Esophagus muscularis mucosa (tissue), 3 donors: ENCODE data around the gene CD3D.

Experiments
- POLR2A ChIP-seq: fragments of 450-650 bp; IDR thresholded peaks from one replicate; pipeline ENCODE4 v1.6.1; 2017; ENCODE audit warnings: antibody characterized with exemption, moderate library complexity, mild to moderate bottlenecking, low read depth
- POLR2AphosphoS5 ChIP-seq, 2 donors: sonication (generic); formaldehyde crosslinking; IDR thresholded peaks; one replicate each; pipeline ENCODE4 v1.6.1; 2017; ENCODE audit warnings: antibody characterized with exemption in 2 of 2
- TF ChIP-seq, protein P1 (sequence below), 3 experiments: fragments of 200-600 bp in 2 of 3; fragments of 450-650 bp in 1 of 3; sonication (generic) in 2 of 3; IDR thresholded peaks; one replicate each; pipeline ENCODE4 v1.5.1; 2017 to 2019; ENCODE audit warnings: antibody characterized with exemption in 3 of 3, mild to moderate bottlenecking in 2 of 3, moderate library complexity in 1 of 3

DNA sequence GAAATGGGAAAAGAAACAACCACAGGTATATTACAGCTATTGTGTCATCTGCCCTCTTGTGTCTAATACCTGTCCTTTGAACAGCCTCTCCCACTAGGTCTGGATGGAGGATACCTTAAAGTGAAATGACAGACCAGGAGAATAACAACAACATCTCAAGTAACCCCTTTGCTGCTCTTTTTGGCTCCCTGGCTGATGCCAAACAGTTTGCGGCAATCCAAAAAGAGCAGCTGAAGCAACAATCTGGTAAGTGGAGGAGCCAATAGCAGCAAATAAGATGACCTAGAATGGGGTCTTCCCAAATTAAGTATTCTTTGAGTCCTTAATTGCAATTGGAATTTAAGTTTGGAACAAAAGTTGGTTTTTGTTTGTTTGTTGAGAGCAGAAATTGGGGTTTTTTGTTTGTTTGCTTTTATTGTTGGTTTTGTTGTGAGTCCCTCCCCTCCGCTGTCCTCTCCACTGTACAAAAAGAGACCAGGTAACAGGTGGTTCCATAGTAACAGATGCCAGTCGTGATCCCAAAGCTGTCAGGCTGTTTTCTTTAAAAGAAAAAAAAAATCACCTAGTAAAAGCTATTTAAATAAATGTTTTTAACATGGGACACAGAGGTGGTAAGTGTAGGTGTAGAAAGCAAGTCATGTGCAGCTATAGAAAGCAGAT lies 22.6 kb upstream of the CD3D start:
- TF ChIP-seq POLR2AphosphoS5 (IDR thresholded peaks at IDR 0.05) (no peak), POLR2A (no peak)
- TF ChIP-seq, protein P1, sequence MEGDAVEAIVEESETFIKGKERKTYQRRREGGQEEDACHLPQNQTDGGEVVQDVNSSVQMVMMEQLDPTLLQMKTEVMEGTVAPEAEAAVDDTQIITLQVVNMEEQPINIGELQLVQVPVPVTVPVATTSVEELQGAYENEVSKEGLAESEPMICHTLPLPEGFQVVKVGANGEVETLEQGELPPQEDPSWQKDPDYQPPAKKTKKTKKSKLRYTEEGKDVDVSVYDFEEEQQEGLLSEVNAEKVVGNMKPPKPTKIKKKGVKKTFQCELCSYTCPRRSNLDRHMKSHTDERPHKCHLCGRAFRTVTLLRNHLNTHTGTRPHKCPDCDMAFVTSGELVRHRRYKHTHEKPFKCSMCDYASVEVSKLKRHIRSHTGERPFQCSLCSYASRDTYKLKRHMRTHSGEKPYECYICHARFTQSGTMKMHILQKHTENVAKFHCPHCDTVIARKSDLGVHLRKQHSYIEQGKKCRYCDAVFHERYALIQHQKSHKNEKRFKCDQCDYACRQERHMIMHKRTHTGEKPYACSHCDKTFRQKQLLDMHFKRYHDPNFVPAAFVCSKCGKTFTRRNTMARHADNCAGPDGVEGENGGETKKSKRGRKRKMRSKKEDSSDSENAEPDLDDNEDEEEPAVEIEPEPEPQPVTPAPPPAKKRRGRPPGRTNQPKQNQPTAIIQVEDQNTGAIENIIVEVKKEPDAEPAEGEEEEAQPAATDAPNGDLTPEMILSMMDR (IDR thresholded peaks at IDR 0.05): no peak
